Naive thymus-derived CD4-positive, alpha-beta T cell (primary cell): ENCODE measurements around the gene SSX4B. TPM values are rescaled to one million over a fixed set of nuclear protein-coding genes. Genes with fewer than 3 reads are reported as not detected.
"Not testable (repeated sequence)": the region's sequence is repeated elsewhere in the genome, so short reads cannot be mapped to it uniquely, and the experiment has no call there.

Experiments used
- ATAC-seq: fragments of 150-1000 bp; cut with Tn5 transposase; 2 replicates; pipeline ENCODE4 v1.10.0; 2021; ENCODE audit warnings: mild to moderate bottlenecking, moderate library complexity
- CTCF ChIA-PET: fragments of 350-600 bp; sonication (Branson Sonifier 250); formaldehyde crosslinking; loops from one replicate; lab custom pipeline; 2021; ENCODE audit warnings: antibody characterized with exemption; lab: Charles Lee
- POLR2A ChIA-PET: fragments of 350-600 bp; sonication (Branson Sonifier 250); formaldehyde crosslinking; loops from one replicate; lab custom pipeline; 2021; ENCODE audit warnings: antibody characterized with exemption, inconsistent platforms; lab: Charles Lee
- DNase-seq, 9 donors: peaks; one replicate each; pipeline versions ENCODE4 v3.0.0 to v3.0.0-alpha.2; 2020 to 2022; ENCODE audit warnings: mixed read lengths in 1 of 9
- H3K27ac ChIP-seq: one replicate; pipeline ENCODE4 v1.7.0; 2013; ENCODE audit warnings: mild to moderate bottlenecking, low read depth, low read length, moderate library complexity
- H3K27me3 ChIP-seq, 2 donors: one replicate each; pipeline ENCODE4 v1.7.0; 2013; ENCODE audit warnings: low read length in 2 of 2, mild to moderate bottlenecking in 2 of 2, moderate library complexity in 2 of 2; ENCODE audit not compliant: control insufficient read depth in 2 of 2, insufficient read depth in 2 of 2
- H3K36me3 ChIP-seq, 3 experiments: 1 replicate in 2 of 3; 2 replicates in 1 of 3; pipeline ENCODE4 v1.7.0; 2013; ENCODE audit warnings: low read length in 3 of 3, mild to moderate bottlenecking in 3 of 3, moderate library complexity in 1 of 3; ENCODE audit not compliant: insufficient read depth in 3 of 3, control insufficient read depth in 2 of 3
- H3K4me1 ChIP-seq, 2 donors: one replicate each; pipeline ENCODE4 v1.7.0; 2013; ENCODE audit warnings: low read length in 2 of 2, mild to moderate bottlenecking in 2 of 2, moderate library complexity in 1 of 2; ENCODE audit not compliant: control insufficient read depth in 2 of 2, insufficient read depth in 2 of 2
- H3K4me3 ChIP-seq: 2 replicates; pipeline ENCODE4 v1.7.0; 2013; ENCODE audit warnings: mild to moderate bottlenecking, low read length
- H3K9me3 ChIP-seq, 3 experiments: 1 replicate in 2 of 3; 2 replicates in 1 of 3; pipeline ENCODE4 v1.7.0; 2013; ENCODE audit warnings: low read length in 3 of 3; ENCODE audit not compliant: control insufficient read depth in 2 of 3
- H3K27ac Mint-ChIP-seq, 9 donors: one replicate each; pipeline ENCODE4 v1.8.0; 2020 to 2022; ENCODE audit warnings: mixed read lengths in 9 of 9, mild to moderate bottlenecking in 8 of 9, moderate library complexity in 5 of 9, inconsistent platforms in 2 of 9
- H3K27me3 Mint-ChIP-seq, 5 donors: one replicate each; pipeline ENCODE4 v1.8.0; 2021 to 2022; ENCODE audit warnings: mixed read lengths in 5 of 5, mild to moderate bottlenecking in 1 of 5
- H3K36me3 Mint-ChIP-seq, 5 donors: one replicate each; pipeline ENCODE4 v1.8.0; 2020 to 2022; ENCODE audit warnings: mixed read lengths in 5 of 5, mild to moderate bottlenecking in 3 of 5, inconsistent platforms in 1 of 5
- H3K4me1 Mint-ChIP-seq, 7 donors: one replicate each; pipeline ENCODE4 v1.8.0; 2020 to 2022; ENCODE audit warnings: mixed read lengths in 7 of 7, mild to moderate bottlenecking in 3 of 7, inconsistent platforms in 1 of 7
- H3K4me3 Mint-ChIP-seq, 10 donors: one replicate each; pipeline ENCODE4 v1.8.0; 2020 to 2022; ENCODE audit warnings: mild to moderate bottlenecking in 10 of 10, mixed read lengths in 10 of 10, moderate library complexity in 6 of 10, inconsistent platforms in 2 of 10
- H3K9me3 Mint-ChIP-seq, 11 donors: one replicate each; pipeline ENCODE4 v1.8.0; 2020 to 2022; ENCODE audit warnings: mixed read lengths in 11 of 11, mild to moderate bottlenecking in 4 of 11, inconsistent platforms in 1 of 11, moderate library complexity in 1 of 11
- intact Hi-C, 2 donors: fragments of 100-400 bp; cut with micrococcal nuclease; formaldehyde crosslinking; loops; one replicate each; pipeline ENCODE4 v1.15.1; 2023
- polyA plus RNA-seq, 2 donors: library from polyadenylated mRNA; unstranded; fragments of 300-500 nt; fragmentation: Illumina TruSeq; gene quantifications; one replicate each; pipeline ENCODE4 v1.2.3, GENCODE V29; 2021
- total RNA-seq, 6 experiments: library from RNA in 5 of 6; stranded (reverse) in 5 of 6; gene quantifications; 1 replicate in 5 of 6; 2 replicates in 1 of 6; pipeline ENCODE4 v1.2.3 and lab custom pipeline; 2021 to 2026

SSX4B gene, protein sequence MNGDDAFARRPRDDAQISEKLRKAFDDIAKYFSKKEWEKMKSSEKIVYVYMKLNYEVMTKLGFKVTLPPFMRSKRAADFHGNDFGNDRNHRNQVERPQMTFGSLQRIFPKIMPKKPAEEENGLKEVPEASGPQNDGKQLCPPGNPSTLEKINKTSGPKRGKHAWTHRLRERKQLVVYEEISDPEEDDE
- total RNA-seq (not detected), polyA plus RNA-seq (not detected), total RNA-seq (lab: John Stamatoyannopoulos, UW) (not detected)

DNA sequence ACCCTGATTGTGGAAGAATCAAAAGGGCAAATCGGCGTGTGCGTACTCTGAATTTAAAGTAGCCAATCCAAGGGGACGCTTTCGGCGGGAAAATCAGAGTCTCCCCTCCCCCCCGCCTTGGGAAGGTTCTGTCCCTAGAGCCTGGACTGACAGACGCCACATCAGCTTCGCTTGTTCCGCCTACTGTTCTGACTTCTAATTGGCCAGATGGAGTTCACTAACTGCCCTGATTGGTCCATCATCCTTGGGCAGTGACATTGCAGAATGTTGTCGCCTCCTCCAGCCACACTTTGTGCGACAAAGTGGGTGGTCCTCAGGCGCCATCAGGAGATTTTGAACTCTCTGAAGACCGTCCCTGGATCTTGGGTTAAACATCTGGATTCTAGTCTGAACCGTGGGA is at the start of gene SSX4B:
Gene SSX4B (minus strand): TSS at position 101 of the 400 bp plus-strand sequence. CDS start 588 bp downstream, outside the sequence.
- H3K9me3 Mint-ChIP-seq, H3K4me3 Mint-ChIP-seq, CTCF ChIA-PET, H3K27me3 Mint-ChIP-seq, intact Hi-C loops, DNase-seq, H3K9me3 ChIP-seq, H3K4me3 ChIP-seq, H3K27ac Mint-ChIP-seq, H3K36me3 Mint-ChIP-seq, H3K27ac ChIP-seq, H3K4me1 Mint-ChIP-seq, POLR2A ChIA-PET, H3K36me3 ChIP-seq, H3K4me1 ChIP-seq, ATAC-seq, H3K27me3 ChIP-seq: not testable (repeated sequence)

DNA sequence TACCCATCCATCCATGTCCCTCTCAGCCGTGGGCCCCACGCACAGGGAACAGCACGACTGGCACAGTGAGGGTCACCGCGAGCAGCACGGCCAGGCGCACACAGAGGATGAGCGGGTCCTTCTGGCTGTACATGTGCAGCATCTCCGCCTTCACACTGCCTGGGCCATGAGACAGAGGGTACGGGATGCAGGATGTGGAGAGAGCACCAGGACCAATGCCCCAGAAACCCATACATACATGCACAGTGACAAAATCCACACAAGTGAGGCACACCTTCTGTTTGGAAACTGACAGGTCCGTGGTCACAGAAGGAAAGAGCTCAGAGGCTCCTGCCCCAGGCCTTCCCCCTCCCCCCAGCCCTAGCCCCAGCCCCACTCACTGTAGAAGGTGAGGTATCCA is 48.8 kb upstream of the SSX4B start:
- CTCF ChIA-PET = no interaction called here
- H3K4me1 ChIP-seq = no peaks in the 10 kb centered on the region
- no peak for ATAC-seq
- H3K4me1 Mint-ChIP-seq = peaks cover 3 to 25% (median 8%) of the 10 kb centered on the region in 7 donors
- no peak for DNase-seq
- peaks cover 0 to 22% (median 0%) of the 10 kb centered on the region in 3 experiments for H3K36me3 ChIP-seq
- H3K27ac ChIP-seq = no peak overlapping the region
- peaks cover 0 to 2% (median 0%) of the 10 kb centered on the region in 11 donors for H3K9me3 Mint-ChIP-seq
- intact Hi-C loops = no loop called here
- no peak overlapping the region for H3K4me3 ChIP-seq
- H3K27me3 Mint-ChIP-seq = no peaks in the 10 kb centered on the region
- no peaks in the 10 kb centered on the region for H3K27me3 ChIP-seq
- H3K36me3 Mint-ChIP-seq = peaks cover 0 to 35% (median 8%) of the 10 kb centered on the region in 5 donors
- no peaks in the 10 kb centered on the region for H3K9me3 ChIP-seq
- H3K27ac Mint-ChIP-seq = no peak overlapping the region
- no peak overlapping the region for H3K4me3 Mint-ChIP-seq
- POLR2A ChIA-PET = no interaction called here

- H3K9me3 ChIP-seq = no peaks in the 10 kb centered on the region
- ChIA-PET POLR2A (no interaction called here), CTCF (no interaction called here)
- no peak overlapping the region for H3K4me3 ChIP-seq
- DNase-seq = no peak
- H3K27me3 ChIP-seq = no peaks in the 10 kb centered on the region
- H3K27ac ChIP-seq = no peak overlapping the region
- Mint-ChIP-seq H3K36me3 (peaks cover 0 to 30% (median 7%) of the 10 kb centered on the region in 5 donors), H3K4me1 (peaks cover 0 to 20% (median 5%) of the 10 kb centered on the region in 7 donors), H3K9me3 (peaks cover 0 to 2% (median 0%) of the 10 kb centered on the region in 11 donors), H3K4me3 (peak overlapping the region in 1 of 10 donors; percentile 2), H3K27me3 (no peaks in the 10 kb centered on the region), H3K27ac (peak overlapping the region in 3 of 9 donors; percentile 4 to 50 (median 13))
- ATAC-seq = no peak
- H3K4me1 ChIP-seq = no peaks in the 10 kb centered on the region
- intact Hi-C loops = no loop called here
- peaks cover 0 to 22% (median 0%) of the 10 kb centered on the region in 3 experiments for H3K36me3 ChIP-seq
These were observed 48.3 kb upstream of the SSX4B start for GRCh38 chrX:48460031-48460430.

- H3K27me3 Mint-ChIP-seq = no peaks in the 10 kb centered on the region
- no peak overlapping the region for H3K4me3 ChIP-seq
- ATAC-seq = no peak
- DNase-seq = no peak
- no peak overlapping the region for H3K4me3 Mint-ChIP-seq
- intact Hi-C loops = no loop called here
- ChIA-PET CTCF (no interaction called here), POLR2A (no interaction called here)
- H3K9me3 ChIP-seq = no peaks in the 10 kb centered on the region
- H3K9me3 Mint-ChIP-seq = peaks cover 0 to 6% (median 0%) of the 10 kb centered on the region in 11 donors
- H3K27me3 ChIP-seq = no peaks in the 10 kb centered on the region
- peaks cover 0 to 28% (median 4%) of the 10 kb centered on the region in 5 donors for H3K36me3 Mint-ChIP-seq
- H3K36me3 ChIP-seq = peaks cover 0 to 22% (median 0%) of the 10 kb centered on the region in 3 experiments
- H3K27ac Mint-ChIP-seq = peak overlapping the region in 2 of 9 donors; percentile 4 to 13
- peaks cover 0 to 17% (median 5%) of the 10 kb centered on the region in 7 donors for H3K4me1 Mint-ChIP-seq
- no peaks in the 10 kb centered on the region for H3K4me1 ChIP-seq
- H3K27ac ChIP-seq = no peak overlapping the region
These were observed 47.7 kb upstream of the SSX4B start for GRCh38 chrX:48459483-48459882.

DNA sequence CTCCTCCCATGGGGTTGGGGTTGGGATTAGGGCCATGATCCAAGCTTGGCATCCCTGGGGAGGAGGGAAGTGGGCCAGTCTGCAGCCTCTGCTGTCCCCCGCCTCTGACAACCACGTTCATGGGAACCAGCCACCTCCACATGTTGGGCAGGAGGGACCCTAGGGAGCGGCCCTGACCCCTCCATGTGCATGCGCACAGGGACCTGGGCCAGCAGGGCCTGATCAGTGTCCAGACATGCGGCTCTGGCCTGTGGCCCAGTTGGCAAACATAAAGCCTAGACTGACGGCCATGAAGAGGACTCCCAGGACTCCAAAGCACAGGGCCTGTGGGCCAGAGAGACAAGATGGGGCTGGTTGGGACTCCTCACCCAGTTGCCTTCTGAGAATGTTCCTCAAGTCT is 47.0 kb upstream of the SSX4B start:
- Histone ChIP-seq H3K27me3 (no peaks in the 10 kb centered on the region), H3K9me3 (no peaks in the 10 kb centered on the region), H3K36me3 (peaks cover 0 to 22% (median 0%) of the 10 kb centered on the region in 3 experiments), H3K4me1 (no peaks in the 10 kb centered on the region), H3K27ac (no peak overlapping the region), H3K4me3 (no peak overlapping the region)
- peaks cover 0 to 6% (median 0%) of the 10 kb centered on the region in 11 donors for H3K9me3 Mint-ChIP-seq
- intact Hi-C loops = no loop called here
- DNase-seq = no peak
- peaks cover 0 to 24% (median 4%) of the 10 kb centered on the region in 5 donors for H3K36me3 Mint-ChIP-seq
- H3K27me3 Mint-ChIP-seq = no peaks in the 10 kb centered on the region
- ChIA-PET POLR2A (no interaction called here), CTCF (interaction anchor here (0.6 kb wide), 1 partner anchor 119 kb away, joined by 5 read pairs; no protein-coding TSS in a partner anchor)
- no peak overlapping the region for H3K4me3 Mint-ChIP-seq
- no peak overlapping the region for H3K27ac Mint-ChIP-seq
- no peak for ATAC-seq
- H3K4me1 Mint-ChIP-seq = peaks cover 0 to 11% (median 0%) of the 10 kb centered on the region in 7 donors

DNA sequence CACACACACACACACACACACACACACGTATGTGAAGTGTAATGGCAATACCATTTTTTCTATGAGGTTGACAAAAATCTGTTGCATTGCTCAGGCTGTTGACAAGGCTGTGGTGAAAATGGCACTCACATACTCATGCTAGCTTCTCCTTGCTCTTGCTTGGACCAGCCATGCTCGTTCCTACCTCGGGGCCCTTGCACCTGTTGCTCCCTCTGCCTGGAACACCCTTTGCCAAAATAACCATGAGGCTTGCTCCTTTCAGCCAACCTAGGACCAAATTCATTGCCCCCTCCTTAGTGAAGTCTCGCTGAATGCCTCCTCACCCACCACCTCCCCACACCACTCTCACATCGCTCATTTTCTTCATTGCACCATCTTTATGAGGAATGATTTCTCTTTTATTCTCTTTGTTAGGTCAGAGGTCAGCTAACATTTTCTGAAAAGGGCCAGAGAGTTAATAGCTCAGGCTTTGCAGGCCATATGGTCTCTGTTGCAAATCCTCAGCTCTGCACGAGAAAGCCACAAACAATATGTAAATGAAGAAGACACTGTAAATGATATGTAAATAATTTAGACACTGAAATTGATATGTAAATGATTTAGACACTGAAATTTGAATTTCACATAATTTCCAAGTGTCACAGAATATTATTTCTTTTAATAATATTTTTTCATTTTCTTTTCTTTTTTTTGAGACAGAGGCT is 45.0 kb upstream of the SSX4B start:
- ChIA-PET CTCF (no interaction called here), POLR2A (no interaction called here)
- Histone ChIP-seq H3K27ac (no peak overlapping the region), H3K9me3 (no peaks in the 10 kb centered on the region), H3K4me1 (no peaks in the 10 kb centered on the region), H3K4me3 (no peak overlapping the region), H3K36me3 (peaks cover 0 to 19% (median 0%) of the 10 kb centered on the region in 3 experiments), H3K27me3 (no peaks in the 10 kb centered on the region)
- Mint-ChIP-seq H3K4me3 (no peak overlapping the region), H3K9me3 (peaks cover 0 to 6% (median 0%) of the 10 kb centered on the region in 11 donors), H3K27me3 (no peaks in the 10 kb centered on the region), H3K4me1 (peaks cover 0 to 5% (median 0%) of the 10 kb centered on the region in 7 donors), H3K36me3 (peaks cover 0 to 19% (median 4%) of the 10 kb centered on the region in 5 donors), H3K27ac (no peak overlapping the region)
- DNase-seq = no peak
- no peak for ATAC-seq
- intact Hi-C loops = no loop called here
